Esophagus squamous epithelium (tissue), 5 donors: ENCODE data around the gene COL9A1. TPM values are rescaled to one million over a fixed set of nuclear protein-coding genes. Genes with fewer than 3 reads are reported as not detected.
"Not testable (repeated sequence)": the region's sequence is repeated elsewhere in the genome, so short reads cannot be mapped to it uniquely, and the experiment has no call there.

ENCODE experiments used
- DNase-seq: peaks from one replicate; lab custom pipeline; 2025; lab: John Stamatoyannopoulos, UW
- H3K27ac ChIP-seq, 4 donors: fragments of 200-600 bp; sonication (generic); one replicate each; pipeline ENCODE4 v1.5.1; 2016 to 2019; ENCODE audit warnings: mild to moderate bottlenecking in 1 of 4
- H3K27me3 ChIP-seq, 4 donors: fragments of 200-600 bp; sonication (generic); 1 replicate in 3 of 4; 2 replicates in 1 of 4; pipeline versions ENCODE4 v1.5.1 to v1.6.0; 2017 to 2021; ENCODE audit warnings: antibody characterized with exemption in 1 of 4
- H3K36me3 ChIP-seq, 3 donors: fragments of 200-600 bp; sonication (generic); one replicate each; pipeline ENCODE4 v1.5.1; 2016 to 2019
- H3K4me1 ChIP-seq, 3 donors: fragments of 200-600 bp; sonication (generic); one replicate each; pipeline ENCODE4 v1.5.1; 2017 to 2019
- H3K4me3 ChIP-seq, 4 donors: fragments of 200-600 bp; sonication (generic); 1 replicate in 3 of 4; 2 replicates in 1 of 4; pipeline ENCODE4 v1.5.1; 2016 to 2019; ENCODE audit warnings: mild to moderate bottlenecking in 2 of 4, moderate library complexity in 1 of 4
- H3K9me3 ChIP-seq, 3 donors: fragments of 200-600 bp; sonication (generic); one replicate each; pipeline ENCODE4 v1.5.1; 2016 to 2019
- CTCF ChIP-seq, 6 experiments: fragments of 450-650 bp in 4 of 6; fragments of 200-600 bp in 2 of 6; sonication (generic) in 2 of 6; IDR thresholded peaks; one replicate each; pipeline ENCODE4 v1.5.1; 2016 to 2019; ENCODE audit warnings: antibody characterized with exemption in 6 of 6, mild to moderate bottlenecking in 4 of 6, moderate library complexity in 4 of 6
- POLR2A ChIP-seq, 4 donors: fragments of 450-650 bp; IDR thresholded peaks; one replicate each; pipeline ENCODE4 v1.6.1; 2017; ENCODE audit warnings: antibody characterized with exemption in 4 of 4, mild to moderate bottlenecking in 4 of 4, moderate library complexity in 3 of 4
- WGBS, 2 donors: methylation state at CpG; one replicate each; pipeline ENCODE4 v1.1.5; 2018; 5-methylcytosine and 5-hydroxymethylcytosine counted together
- intact Hi-C: fragments of 100-400 bp; cut with DNase I; formaldehyde crosslinking; loops from one replicate; pipeline ENCODE4 v1.15.0; 2022
- total RNA-seq, 4 donors: library from RNA; depleted of rRNA; stranded (reverse); fragments of >200 nt; gene quantifications; one replicate each; pipeline ENCODE4 v1.1.0, GENCODE V29; 2016
- donor health status: DM: yes; HTN: yes; CAD: no.

The COL9A1 gene
- total RNA-seq, 4 donors from 2014 or later, result 0.57 TPM; not detected in 3

GRCh38 chr6:70337743-70338105 is 34.8 kb upstream of the COL9A1 start:
- TF ChIP-seq POLR2A (IDR thresholded peaks at IDR 0.05) (no peak), CTCF (IDR thresholded peaks at IDR 0.05) (no peak)
- Histone ChIP-seq H3K27me3 (no peaks in the 10 kb centered on the region), H3K4me3 (no peak overlapping the region), H3K36me3 (no peaks in the 10 kb centered on the region), H3K9me3 (peaks cover 0 to 6% (median 0%) of the 10 kb centered on the region in 3 donors), H3K27ac (no peak overlapping the region), H3K4me1 (no peaks in the 10 kb centered on the region)
- intact Hi-C loops, result no loop called here
- DNase-seq, result no peak
- WGBS, 2 donors, result 85 to 94% methylated on average over 3 of the region's 3 CpGs

GRCh38 chr6:70336996-70337742 is 34.3 kb upstream of the COL9A1 start:
- H3K36me3 ChIP-seq, result no peaks in the 10 kb centered on the region
- 62 to 70% methylated on average over 4 to 7 of the region's 7 CpGs for WGBS, 2 donors
- H3K4me3 ChIP-seq, result no peak overlapping the region
- intact Hi-C loops, result no loop called here
- H3K4me1 ChIP-seq, result no peaks in the 10 kb centered on the region
- peaks cover 0 to 6% (median 0%) of the 10 kb centered on the region in 3 donors for H3K9me3 ChIP-seq
- no peaks in the 10 kb centered on the region for H3K27me3 ChIP-seq
- H3K27ac ChIP-seq, result no peak overlapping the region
- TF ChIP-seq POLR2A (IDR thresholded peaks at IDR 0.05) (no peak), CTCF (IDR thresholded peaks at IDR 0.05) (no peak)
- no peak for DNase-seq

- TF ChIP-seq CTCF (IDR thresholded peaks at IDR 0.05) (no peak), POLR2A (IDR thresholded peaks at IDR 0.05) (no peak)
- no peak for DNase-seq
- intact Hi-C loops, result no loop called here
- Histone ChIP-seq H3K36me3 (no peaks in the 10 kb centered on the region), H3K4me3 (no peak overlapping the region), H3K27ac (no peak overlapping the region), H3K27me3 (no peaks in the 10 kb centered on the region), H3K4me1 (no peaks in the 10 kb centered on the region), H3K9me3 (no peaks in the 10 kb centered on the region)
- WGBS, 2 donors, result 68 to 73% methylated on average over 4 of the region's 4 CpGs
Observed at GRCh38 chr6:70327036-70327435, 24.2 kb upstream of the COL9A1 start.

GRCh38 chr6:70325009-70325408 is 22.1 kb upstream of the COL9A1 start:
- intact Hi-C loops, result no loop called here
- Histone ChIP-seq H3K27ac (no peak overlapping the region), H3K4me3 (no peak overlapping the region), H3K9me3 (no peaks in the 10 kb centered on the region), H3K27me3 (no peaks in the 10 kb centered on the region), H3K4me1 (no peaks in the 10 kb centered on the region), H3K36me3 (no peaks in the 10 kb centered on the region)
- TF ChIP-seq CTCF (IDR thresholded peaks at IDR 0.05) (no peak), POLR2A (IDR thresholded peaks at IDR 0.05) (no peak)
- no peak for DNase-seq

GRCh38 chr6:70317799-70318198 is 14.9 kb upstream of the COL9A1 start:
- H3K4me1 ChIP-seq, intact Hi-C loops, H3K9me3 ChIP-seq, H3K4me3 ChIP-seq, DNase-seq, H3K27ac ChIP-seq, H3K27me3 ChIP-seq, H3K36me3 ChIP-seq: not testable (repeated sequence)
- WGBS, 2 donors, result 79 to 89% methylated on average over 9 to 11 of the region's 12 CpGs
